ENCODE measurements around the gene GNAQ. TPM values are rescaled to one million over a fixed set of nuclear protein-coding genes. Genes with fewer than 3 reads are reported as not detected.
"Not testable (repeated sequence)": the region's sequence is repeated elsewhere in the genome, so short reads cannot be mapped to it uniquely, and the experiment has no call there.

Gene GNAQ
- total and polyA plus RNA-seq, 2 of the 13 experiments (the other 11 are each of a cell fraction or from before 2014, with no cell fraction given), result 16.5 to 17.7 TPM

GRCh38 chr9:77719321-77719720, 312.3 kb downstream of the GNAQ start:
- Histone ChIP-seq H3K27me3 (ENCODE audit: control insufficient read depth in 1 of 2, insufficient read depth in 2 of 2, low read length in 2 of 2) (no peaks in the 10 kb centered on the region), H3K4me3 (replicated peaks in 1 of 3; ENCODE audit: insufficient read depth in 1 of 3, low read depth in 2 of 3, low read length in 3 of 3) (no peak overlapping the region), H2AFZ (ENCODE audit: low read length) (no peak overlapping the region), H3K4me2 (ENCODE audit: low read depth, low read length) (no peak overlapping the region), H4K20me1 (ENCODE audit: insufficient read depth, low read length) (no peaks in the 10 kb centered on the region), H3K79me2 (ENCODE audit: insufficient read depth, low read length) (no peaks in the 10 kb centered on the region), H3K4me1 (ENCODE audit: insufficient read depth, low read length) (no peaks in the 10 kb centered on the region), H3K9ac (ENCODE audit: insufficient read depth, low read depth, low read length) (no peak overlapping the region), H3K27ac (ENCODE audit: extremely low read length, insufficient read depth, low read length) (no peak overlapping the region), H3K9me3 (ENCODE audit: low read length) (no peaks in the 10 kb centered on the region), H3K36me3 (replicated peaks in 1 of 2; ENCODE audit: control insufficient read depth in 1 of 2, insufficient read depth in 2 of 2, low read length in 2 of 2) (0 out of 5 replicates have a peak, but pooled peaks cover 0 to 3% of the 10 kb centered on the region in 2 experiments)
- in situ Hi-C loops (cut with HindIII; ENCODE audit: extremely low pct_ligation_motif_present, low pct_unique_long_range_greater_than_20kb), result no loop called here
- no peak for ATAC-seq
- TF ChIP-seq ZNF3 (CRISPR knock-in tag; IDR thresholded peaks at IDR 0.05), result no peak
- no peak for TF ChIP-seq RBM39 (IDR thresholded peaks at IDR 0.05; ENCODE audit: low read depth, low read length, poor library complexity, severe bottlenecking)
- TF ChIP-seq ELF3 (CRISPR knock-in tag; IDR thresholded peaks at IDR 0.05), result no peak
- TF ChIP-seq TEAD2 (CRISPR knock-in tag; IDR thresholded peaks at IDR 0.05), result no peak
- TF ChIP-seq XRCC5 (optimal IDR thresholded peaks at IDR 0.05; ENCODE audit: low read length), result no peak
- TF ChIP-seq PCBP2 (optimal IDR thresholded peaks at IDR 0.05; ENCODE audit: low read depth, low read length, poor library complexity, severe bottlenecking), result no peak
- no peak for TF ChIP-seq CREB3 (CRISPR knock-in tag; IDR thresholded peaks at IDR 0.05)
- TF ChIP-seq DMTF1 (CRISPR knock-in tag; IDR thresholded peaks at IDR 0.05), result no peak
- no peak for TF ChIP-seq TCF12 (IDR thresholded peaks at IDR 0.05)
- TF ChIP-seq TCF12 (CRISPR knock-in tag; IDR thresholded peaks at IDR 0.05), result no peak
- no peak for TF ChIP-seq ZNF644 (CRISPR knock-in tag; IDR thresholded peaks at IDR 0.05; ENCODE audit: low read depth)
- TF ChIP-seq SOX13 (IDR thresholded peaks at IDR 0.05), result no peak
- no peak for TF ChIP-seq SOX13 (CRISPR knock-in tag; conservative IDR thresholded peaks at IDR 0.05 in 1 of 2, IDR thresholded peaks at IDR 0.05 in 1 of 2)
- TF ChIP-seq ZMYM2 (CRISPR knock-in tag; IDR thresholded peaks at IDR 0.05), result no peak
- no peak for TF ChIP-seq TFDP2 (CRISPR knock-in tag; IDR thresholded peaks at IDR 0.05)
- TF ChIP-seq SUZ12 (IDR thresholded peaks at IDR 0.05; ENCODE audit: low read depth, low read length), result no peak
- no peak for DNase-seq (ENCODE audit: low spot score)
- ChIA-PET POLR2A (no interaction called here), CTCF (ENCODE audit: low intra/inter-chr PET ratio, low total read pairs) (no interaction called here)
- intact Hi-C loops (cut with micrococcal nuclease; ENCODE audit: unreplicated experiment), result no loop called here
- no TSS peak for BruUV-seq (replicated peaks)
- WGBS (ENCODE audit: low lambda C conversion rate), result 98% methylated on average over 3 of the region's 3 CpGs
- no peak for FAIRE-seq

GRCh38 chr9:77718298-77718640, 313.3 kb downstream of the GNAQ start:
- H3K27ac ChIP-seq (ENCODE audit: extremely low read length, insufficient read depth, low read length); H3K27me3 ChIP-seq (ENCODE audit: control insufficient read depth in 1 of 2, insufficient read depth in 2 of 2, low read length in 2 of 2); DNase-seq (ENCODE audit: low spot score); H3K79me2 ChIP-seq (ENCODE audit: insufficient read depth, low read length); H2AFZ ChIP-seq (ENCODE audit: low read length); POLR2A ChIA-PET; H3K4me1 ChIP-seq (ENCODE audit: insufficient read depth, low read length); H4K20me1 ChIP-seq (ENCODE audit: insufficient read depth, low read length); H3K36me3 ChIP-seq (replicated peaks in 1 of 2; ENCODE audit: control insufficient read depth in 1 of 2, insufficient read depth in 2 of 2, low read length in 2 of 2); H3K9ac ChIP-seq (ENCODE audit: insufficient read depth, low read depth, low read length); in situ Hi-C loops (cut with HindIII; ENCODE audit: extremely low pct_ligation_motif_present, low pct_unique_long_range_greater_than_20kb); H3K4me3 ChIP-seq (replicated peaks in 1 of 3; ENCODE audit: insufficient read depth in 1 of 3, low read depth in 2 of 3, low read length in 3 of 3); intact Hi-C loops (cut with micrococcal nuclease; ENCODE audit: unreplicated experiment); CTCF ChIA-PET (ENCODE audit: low intra/inter-chr PET ratio, low total read pairs); ATAC-seq; H3K4me2 ChIP-seq (ENCODE audit: low read depth, low read length); BruUV-seq (replicated peaks); FAIRE-seq; H3K9me3 ChIP-seq (ENCODE audit: low read length): not testable (repeated sequence)
- 55% methylated on average over 5 of the region's 5 CpGs for WGBS (ENCODE audit: low lambda C conversion rate)

All from HepG2 (cell line).